Erythroblast (primary cell): ENCODE data around the gene RNASEH1.

Experiments used
- GATA1 ChIP-seq: IDR thresholded peaks from 2 replicates; pipeline ENCODE4 v1.6.1; 2011; ENCODE audit warnings: low read depth, mild to moderate bottlenecking, control low read depth, low read length, moderate library complexity
- POLR2A ChIP-seq: IDR thresholded peaks from 2 replicates; pipeline ENCODE4 v1.6.1; 2011; ENCODE audit warnings: mild to moderate bottlenecking, low read length

DNA sequence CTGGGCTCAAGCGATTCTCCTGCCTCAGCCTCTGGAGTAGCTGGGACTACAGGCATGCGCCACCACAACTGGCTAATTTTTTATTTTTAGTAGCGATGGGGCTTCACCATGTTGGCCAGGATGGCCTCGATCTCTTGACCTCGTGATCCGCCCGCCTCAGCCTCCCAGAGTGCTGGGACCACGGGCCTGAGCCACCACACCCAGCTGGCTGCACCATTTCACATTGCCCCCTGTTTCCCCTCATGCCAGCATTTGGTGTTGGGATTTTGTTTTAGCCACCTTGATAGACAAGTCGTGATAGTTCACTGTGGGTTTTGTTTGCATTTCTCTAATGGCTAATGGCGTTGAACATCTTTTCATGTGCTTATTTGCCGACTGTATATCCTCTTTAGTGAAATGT, 31.0 kb upstream of the RNASEH1 start:
- TF ChIP-seq POLR2A (no peak), GATA1 (no peak)
